ENCODE measurements around the gene GSE1. TPM values are rescaled to one million over a fixed set of nuclear protein-coding genes. Genes with fewer than 3 reads are reported as not detected.

The GSE1 gene
- total and polyA plus RNA-seq, 3 donors from 2014 or later = 49.9 to 212 (median 188) TPM

- 90 to 96% methylated on average over 7 of the region's 7 CpGs for WGBS, 2 donors
- intact Hi-C loops (cut with DNase I; ENCODE audit: low total_unique reads) = no loop called here
- Histone ChIP-seq H3K36me3 (ENCODE audit: low read depth, missing control alignments) (no peaks in the 10 kb centered on the region), H3K9me3 (no peaks in the 10 kb centered on the region), H3K27ac (no peak overlapping the region), H3K4me3 (no peak overlapping the region), H3K27me3 (no peaks in the 10 kb centered on the region), H3K4me1 (peaks cover 18% of the 10 kb centered on the region)
- no peak for TF ChIP-seq POLR2A (IDR thresholded peaks at IDR 0.05)
- no peak for TF ChIP-seq CTCF (IDR thresholded peaks at IDR 0.05)
- DNase-seq = no peak
These were observed 27.4 kb upstream of the GSE1 start for GRCh38 chr16:85585711-85586110.

- peak; percentile 58 for DNase-seq
- no peak for TF ChIP-seq POLR2A (IDR thresholded peaks at IDR 0.05)
- TF ChIP-seq CTCF (IDR thresholded peaks at IDR 0.05) = no peak
- Histone ChIP-seq H3K36me3 (ENCODE audit: low read depth, missing control alignments) (no peaks in the 10 kb centered on the region), H3K27me3 (no peaks in the 10 kb centered on the region), H3K9me3 (no peaks in the 10 kb centered on the region), H3K4me1 (peaks cover 18% of the 10 kb centered on the region), H3K4me3 (no peak overlapping the region), H3K27ac (no peak overlapping the region)
- intact Hi-C loops (cut with DNase I; ENCODE audit: low total_unique reads) = no loop called here
- 64 to 80% methylated on average over 30 to 31 of the region's 31 CpGs for WGBS, 2 donors
These were observed 26.6 kb upstream of the GSE1 start for GRCh38 chr16:85586380-85587104.

- Histone ChIP-seq H3K4me3 (no peak overlapping the region), H3K27ac (no peak overlapping the region), H3K27me3 (no peaks in the 10 kb centered on the region), H3K36me3 (ENCODE audit: low read depth, missing control alignments) (no peaks in the 10 kb centered on the region), H3K4me1 (peaks cover 8% of the 10 kb centered on the region), H3K9me3 (no peaks in the 10 kb centered on the region)
- no peak for DNase-seq
- TF ChIP-seq CTCF (IDR thresholded peaks at IDR 0.05) (no peak), POLR2A (IDR thresholded peaks at IDR 0.05) (no peak)
- WGBS, 2 donors = 73 to 74% methylated on average over 11 to 26 of the region's 26 CpGs
- intact Hi-C loops (cut with DNase I; ENCODE audit: low total_unique reads) = no loop called here
These were observed 25.2 kb upstream of the GSE1 start for GRCh38 chr16:85587762-85588556.

- peaks cover 4% of the 10 kb centered on the region for H3K4me1 ChIP-seq
- intact Hi-C loops (cut with DNase I; ENCODE audit: low total_unique reads) = no loop called here
- H3K27me3 ChIP-seq = no peaks in the 10 kb centered on the region
- no peak overlapping the region for H3K4me3 ChIP-seq
- no peak for TF ChIP-seq POLR2A (IDR thresholded peaks at IDR 0.05)
- TF ChIP-seq CTCF (IDR thresholded peaks at IDR 0.05) = no peak
- DNase-seq = no peak
- H3K27ac ChIP-seq = no peak overlapping the region
- 64 to 72% methylated on average over 25 to 27 of the region's 27 CpGs for WGBS, 2 donors
- H3K9me3 ChIP-seq = no peaks in the 10 kb centered on the region
- no peaks in the 10 kb centered on the region for H3K36me3 ChIP-seq (ENCODE audit: low read depth, missing control alignments)
These were observed 24.3 kb upstream of the GSE1 start for GRCh38 chr16:85588562-85589503.

Data from testis (tissue), 3 donors.